ENCODE data around the gene DMGDH. TPM values are rescaled to one million over a fixed set of nuclear protein-coding genes. Genes with fewer than 3 reads are reported as not detected.
A peak's percentile ranks its signal among the peaks of the same experiment; 100 is the strongest.

DMGDH gene
- total and polyA plus RNA-seq, 2 of the 4 experiments (the other 2 are of a cell fraction) = 0.18 TPM; not detected in 1

DNA sequence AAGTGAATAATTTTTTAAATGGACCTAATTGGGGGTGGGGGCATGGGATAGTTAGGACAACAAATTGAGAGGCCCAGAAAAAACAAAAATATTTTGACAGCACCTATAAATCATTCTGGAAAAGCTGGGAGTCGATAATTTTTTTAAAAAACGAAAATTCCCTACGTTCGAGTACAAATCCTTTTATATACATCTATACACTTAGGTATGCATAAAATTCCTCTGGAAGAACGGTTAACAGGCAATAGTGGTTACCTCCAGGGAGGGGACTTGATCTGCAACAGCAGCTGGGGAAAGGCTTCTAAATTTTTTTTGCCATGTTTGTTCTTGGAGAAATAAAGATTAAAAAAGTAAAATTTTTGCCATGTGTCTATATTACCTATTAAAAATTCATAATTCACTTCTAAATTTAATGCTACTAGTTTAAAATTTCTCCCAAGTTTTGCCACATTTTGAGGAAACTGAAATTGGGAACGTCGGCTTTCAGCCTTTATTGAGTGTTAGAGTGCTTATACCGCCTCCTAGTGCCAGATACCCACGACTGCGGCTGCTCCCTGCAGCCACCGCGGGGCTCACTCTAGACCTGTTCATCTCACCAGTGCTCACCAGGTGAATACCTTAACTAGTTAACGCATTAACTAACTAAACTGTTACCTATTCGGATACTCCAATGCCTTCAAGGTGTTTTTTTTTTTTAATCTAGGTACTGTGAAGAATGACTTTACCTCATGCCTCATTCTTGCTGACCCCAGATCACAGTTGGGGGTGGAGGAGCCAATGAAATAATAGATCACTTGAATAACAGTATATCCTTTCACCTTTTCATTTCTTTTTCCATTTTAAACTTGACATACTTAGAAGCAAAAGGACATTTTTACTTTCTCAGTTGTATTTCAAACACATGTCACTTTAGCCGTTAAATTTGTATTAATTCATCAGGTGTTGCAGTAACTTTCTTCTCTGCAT lies 40.3 kb upstream of the DMGDH start:
- DNase-seq (no peak), ATAC-seq (ENCODE audit: low read depth) (no peak)
- Histone ChIP-seq H3K4me3 (ENCODE audit: insufficient read depth, low read depth, low read length) (no peak overlapping the region), H2AK5ac (ENCODE audit: low read depth, low read length) (no peak overlapping the region), H3K27me3 (ENCODE audit: control insufficient read depth, insufficient read depth, low read length) (peaks cover 58% of the 10 kb centered on the region), H3K9ac (ENCODE audit: low read depth, low read length) (no peak overlapping the region), H4K91ac (ENCODE audit: insufficient read depth, low read depth, low read length) (no peak overlapping the region), H4K5ac (ENCODE audit: low read depth, low read length) (no peak overlapping the region), H2BK120ac (ENCODE audit: low read depth, low read length) (no peak overlapping the region), H3K4ac (ENCODE audit: low read depth, low read length) (no peak overlapping the region), H3K56ac (ENCODE audit: extremely low read depth, insufficient read depth, low read length) (no peak overlapping the region), H3K18ac (ENCODE audit: low read depth, low read length) (no peak overlapping the region), H3K79me1 (ENCODE audit: low read depth in 1 of 2, low read length in 2 of 2) (no peaks in the 10 kb centered on the region), H2BK5ac (ENCODE audit: low read depth, low read length, poor library complexity, severe bottlenecking) (no peak overlapping the region), H3K4me1 (ENCODE audit: control insufficient read depth, insufficient read depth, low read length) (no peaks in the 10 kb centered on the region), H4K20me1 (ENCODE audit: insufficient read depth, low read length) (no peaks in the 10 kb centered on the region), H2AFZ (replicated peaks; ENCODE audit: low read length, poor library complexity) (no peak overlapping the region), H3K9me3 (ENCODE audit: control insufficient read depth, insufficient read depth, low read length) (no peaks in the 10 kb centered on the region), H4K8ac (ENCODE audit: low read depth in 2 of 2, low read length in 2 of 2) (no peak overlapping the region), H3K27ac (ENCODE audit: insufficient read depth, low read length) (no peak overlapping the region), H3K23ac (ENCODE audit: low read depth, low read length) (no peak overlapping the region), H3K14ac (replicated peaks; ENCODE audit: low read depth, low read length) (no peak overlapping the region), H2AK9ac (replicated peaks; ENCODE audit: low read depth, low read length, poor library complexity) (no peak overlapping the region), H3K36me3 (ENCODE audit: control insufficient read depth, insufficient read depth, low read length) (no peaks in the 10 kb centered on the region), H3K9me1 (ENCODE audit: insufficient read depth, low read length) (no peaks in the 10 kb centered on the region), H2BK15ac (ENCODE audit: low read depth, low read length) (no peak overlapping the region), H2BK20ac (ENCODE audit: low read depth, low read length) (no peak overlapping the region), H3K4me2 (ENCODE audit: low read depth, low read length) (no peak overlapping the region)
- intact Hi-C loops (cut with micrococcal nuclease) = loop anchor here (5.0 kb wide), 1 partner anchor 68 kb away; no protein-coding TSS in a partner anchor
- in situ Hi-C loops (cut with MboI; ENCODE audit: low sequenced_read_pairs) = no loop called here
- ChIA-PET POLR2A (ENCODE audit: unreplicated experiment) (no interaction called here), CTCF (no interaction called here)
- BruUV-seq (replicated peaks) = no TSS peak
- dilution Hi-C loops (cut with HindIII; ENCODE audit: low sequenced_read_pairs, unreplicated experiment) = no loop called here
- no CpG with 5 or more reads among the region's 15 CpGs for WGBS, 2 experiments (ENCODE audit: extremely low coverage in 2 of 2, insufficient read length in 1 of 2)
- no peak for TF ChIP-seq MAZ (IDR thresholded peaks at IDR 0.05; ENCODE audit: borderline replicate concordance, low read depth, low read length)
- TF ChIP-seq, protein P1, sequence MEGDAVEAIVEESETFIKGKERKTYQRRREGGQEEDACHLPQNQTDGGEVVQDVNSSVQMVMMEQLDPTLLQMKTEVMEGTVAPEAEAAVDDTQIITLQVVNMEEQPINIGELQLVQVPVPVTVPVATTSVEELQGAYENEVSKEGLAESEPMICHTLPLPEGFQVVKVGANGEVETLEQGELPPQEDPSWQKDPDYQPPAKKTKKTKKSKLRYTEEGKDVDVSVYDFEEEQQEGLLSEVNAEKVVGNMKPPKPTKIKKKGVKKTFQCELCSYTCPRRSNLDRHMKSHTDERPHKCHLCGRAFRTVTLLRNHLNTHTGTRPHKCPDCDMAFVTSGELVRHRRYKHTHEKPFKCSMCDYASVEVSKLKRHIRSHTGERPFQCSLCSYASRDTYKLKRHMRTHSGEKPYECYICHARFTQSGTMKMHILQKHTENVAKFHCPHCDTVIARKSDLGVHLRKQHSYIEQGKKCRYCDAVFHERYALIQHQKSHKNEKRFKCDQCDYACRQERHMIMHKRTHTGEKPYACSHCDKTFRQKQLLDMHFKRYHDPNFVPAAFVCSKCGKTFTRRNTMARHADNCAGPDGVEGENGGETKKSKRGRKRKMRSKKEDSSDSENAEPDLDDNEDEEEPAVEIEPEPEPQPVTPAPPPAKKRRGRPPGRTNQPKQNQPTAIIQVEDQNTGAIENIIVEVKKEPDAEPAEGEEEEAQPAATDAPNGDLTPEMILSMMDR (conservative IDR thresholded peaks at IDR 0.05; ENCODE audit: low read depth, low read length) = 0 out of 2 replicates have a peak, but pooled peaks have one; percentile 19
